HepG2 (cell line): ENCODE results near the gene CHN2.

ENCODE experiments used
- CEBPG ChIP-seq: IDR thresholded peaks from 2 replicates; pipeline ENCODE4 v1.6.1; 2016
- EP300 ChIP-seq, 3 experiments: sonication (generic) in 1 of 3; formaldehyde crosslinking in 1 of 3; IDR thresholded peaks; 2 replicates each; pipeline versions ENCODE4 v1.5.1 to v1.6.1; 2011 to 2020; ENCODE audit warnings: low read depth in 2 of 3, low read length in 2 of 3, borderline replicate concordance in 1 of 3, improper control_type of control experiment in 1 of 3, mild to moderate bottlenecking in 1 of 3, missing genetic modification reagents in 1 of 3, moderate library complexity in 1 of 3
- PHB2 ChIP-seq: fragments of 450-650 bp; IDR thresholded peaks from 2 replicates; pipeline ENCODE4 v1.6.1; 2018; ENCODE audit not compliant: partially characterized antibody
- POLR2AphosphoS5 ChIP-seq: IDR thresholded peaks from 2 replicates; pipeline ENCODE4 v1.6.1; 2012; ENCODE audit warnings: low read depth, low read length
- YY1 ChIP-seq: IDR thresholded peaks from 2 replicates; pipeline ENCODE4 v1.6.1; 2011; ENCODE audit warnings: low read length, low read depth, moderate library complexity, mild to moderate bottlenecking; ENCODE audit not compliant: insufficient read depth, insufficient replicate concordance
- ZFP36L2 ChIP-seq: sonication (generic); formaldehyde crosslinking; IDR thresholded peaks from 2 replicates; pipeline ENCODE4 v1.4.0; 2020; ENCODE audit warnings: missing genetic modification reagents
- ZNF121 ChIP-seq: sonication (generic); formaldehyde crosslinking; IDR thresholded peaks from 2 replicates; pipeline ENCODE4 v1.5.0; 2020; ENCODE audit warnings: mild to moderate bottlenecking, missing genetic modification reagents
- TF ChIP-seq, protein P1 (sequence below), 2 experiments: sonication (generic) in 1 of 2; formaldehyde crosslinking in 1 of 2; IDR thresholded peaks; 2 replicates each; pipeline versions ENCODE4 v1.4.0 to v1.6.1; 2016 to 2020; ENCODE audit warnings: borderline replicate concordance in 1 of 2, low read depth in 1 of 2, mild to moderate bottlenecking in 1 of 2, missing genetic modification reagents in 1 of 2
- TF ChIP-seq, protein P2 (sequence below): sonication (generic); formaldehyde crosslinking; IDR thresholded peaks from 2 replicates; pipeline ENCODE4 v1.5.1; 2020; ENCODE audit warnings: mild to moderate bottlenecking, missing genetic modification reagents, borderline replicate concordance
- TF ChIP-seq, protein P3 (sequence below), 2 experiments: IDR thresholded peaks; 2 replicates each; pipeline ENCODE4 v1.6.1; 2011 to 2012; ENCODE audit warnings: low read length in 2 of 2, borderline replicate concordance in 1 of 2, low read depth in 1 of 2, mild to moderate bottlenecking in 1 of 2, moderate library complexity in 1 of 2

DNA sequence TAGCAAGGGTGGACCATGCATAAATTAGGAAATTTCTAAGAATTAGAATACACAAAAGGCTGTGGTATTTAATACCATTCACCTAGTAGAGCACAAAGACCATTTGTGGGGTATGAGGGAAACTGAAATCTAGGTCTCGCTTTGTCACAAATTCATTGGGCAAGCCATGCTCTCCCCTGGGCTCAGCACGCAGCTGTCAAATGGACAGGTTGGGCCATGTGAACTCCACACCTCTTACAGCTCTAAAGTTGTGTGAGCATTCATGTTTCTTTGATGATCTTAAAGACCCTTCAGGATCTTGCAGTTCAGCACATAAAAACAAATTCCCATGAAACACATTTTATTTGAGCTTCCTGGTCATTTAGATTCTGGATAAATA, 121.3 kb downstream of the CHN2 start:
- TF ChIP-seq ZNF121 (CRISPR knock-in tag) (no peak), EP300 (IDR thresholded peaks at IDR 0.05; ENCODE audit: low read depth in 2 of 2, low read length in 2 of 2) (no peak), EP300 (CRISPR knock-in tag; IDR thresholded peaks at IDR 0.05; ENCODE audit: borderline replicate concordance) (no peak), PHB2 (no peak), CEBPG (CRISPR knock-in tag) (no peak), YY1 (no peak), ZFP36L2 (CRISPR knock-in tag) (no peak), POLR2AphosphoS5 (no peak)
- TF ChIP-seq, protein P1, sequence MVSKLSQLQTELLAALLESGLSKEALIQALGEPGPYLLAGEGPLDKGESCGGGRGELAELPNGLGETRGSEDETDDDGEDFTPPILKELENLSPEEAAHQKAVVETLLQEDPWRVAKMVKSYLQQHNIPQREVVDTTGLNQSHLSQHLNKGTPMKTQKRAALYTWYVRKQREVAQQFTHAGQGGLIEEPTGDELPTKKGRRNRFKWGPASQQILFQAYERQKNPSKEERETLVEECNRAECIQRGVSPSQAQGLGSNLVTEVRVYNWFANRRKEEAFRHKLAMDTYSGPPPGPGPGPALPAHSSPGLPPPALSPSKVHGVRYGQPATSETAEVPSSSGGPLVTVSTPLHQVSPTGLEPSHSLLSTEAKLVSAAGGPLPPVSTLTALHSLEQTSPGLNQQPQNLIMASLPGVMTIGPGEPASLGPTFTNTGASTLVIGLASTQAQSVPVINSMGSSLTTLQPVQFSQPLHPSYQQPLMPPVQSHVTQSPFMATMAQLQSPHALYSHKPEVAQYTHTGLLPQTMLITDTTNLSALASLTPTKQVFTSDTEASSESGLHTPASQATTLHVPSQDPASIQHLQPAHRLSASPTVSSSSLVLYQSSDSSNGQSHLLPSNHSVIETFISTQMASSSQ (IDR thresholded peaks at IDR 0.05; ENCODE audit: low read depth) = no peak
- TF ChIP-seq, protein P1 (CRISPR knock-in tag; IDR thresholded peaks at IDR 0.05; ENCODE audit: borderline replicate concordance) = no peak
- TF ChIP-seq, protein P2, sequence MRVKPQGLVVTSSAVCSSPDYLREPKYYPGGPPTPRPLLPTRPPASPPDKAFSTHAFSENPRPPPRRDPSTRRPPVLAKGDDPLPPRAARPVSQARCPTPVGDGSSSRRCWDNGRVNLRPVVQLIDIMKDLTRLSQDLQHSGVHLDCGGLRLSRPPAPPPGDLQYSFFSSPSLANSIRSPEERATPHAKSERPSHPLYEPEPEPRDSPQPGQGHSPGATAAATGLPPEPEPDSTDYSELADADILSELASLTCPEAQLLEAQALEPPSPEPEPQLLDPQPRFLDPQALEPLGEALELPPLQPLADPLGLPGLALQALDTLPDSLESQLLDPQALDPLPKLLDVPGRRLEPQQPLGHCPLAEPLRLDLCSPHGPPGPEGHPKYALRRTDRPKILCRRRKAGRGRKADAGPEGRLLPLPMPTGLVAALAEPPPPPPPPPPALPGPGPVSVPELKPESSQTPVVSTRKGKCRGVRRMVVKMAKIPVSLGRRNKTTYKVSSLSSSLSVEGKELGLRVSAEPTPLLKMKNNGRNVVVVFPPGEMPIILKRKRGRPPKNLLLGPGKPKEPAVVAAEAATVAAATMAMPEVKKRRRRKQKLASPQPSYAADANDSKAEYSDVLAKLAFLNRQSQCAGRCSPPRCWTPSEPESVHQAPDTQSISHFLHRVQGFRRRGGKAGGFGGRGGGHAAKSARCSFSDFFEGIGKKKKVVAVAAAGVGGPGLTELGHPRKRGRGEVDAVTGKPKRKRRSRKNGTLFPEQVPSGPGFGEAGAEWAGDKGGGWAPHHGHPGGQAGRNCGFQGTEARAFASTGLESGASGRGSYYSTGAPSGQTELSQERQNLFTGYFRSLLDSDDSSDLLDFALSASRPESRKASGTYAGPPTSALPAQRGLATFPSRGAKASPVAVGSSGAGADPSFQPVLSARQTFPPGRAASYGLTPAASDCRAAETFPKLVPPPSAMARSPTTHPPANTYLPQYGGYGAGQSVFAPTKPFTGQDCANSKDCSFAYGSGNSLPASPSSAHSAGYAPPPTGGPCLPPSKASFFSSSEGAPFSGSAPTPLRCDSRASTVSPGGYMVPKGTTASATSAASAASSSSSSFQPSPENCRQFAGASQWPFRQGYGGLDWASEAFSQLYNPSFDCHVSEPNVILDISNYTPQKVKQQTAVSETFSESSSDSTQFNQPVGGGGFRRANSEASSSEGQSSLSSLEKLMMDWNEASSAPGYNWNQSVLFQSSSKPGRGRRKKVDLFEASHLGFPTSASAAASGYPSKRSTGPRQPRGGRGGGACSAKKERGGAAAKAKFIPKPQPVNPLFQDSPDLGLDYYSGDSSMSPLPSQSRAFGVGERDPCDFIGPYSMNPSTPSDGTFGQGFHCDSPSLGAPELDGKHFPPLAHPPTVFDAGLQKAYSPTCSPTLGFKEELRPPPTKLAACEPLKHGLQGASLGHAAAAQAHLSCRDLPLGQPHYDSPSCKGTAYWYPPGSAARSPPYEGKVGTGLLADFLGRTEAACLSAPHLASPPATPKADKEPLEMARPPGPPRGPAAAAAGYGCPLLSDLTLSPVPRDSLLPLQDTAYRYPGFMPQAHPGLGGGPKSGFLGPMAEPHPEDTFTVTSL = no peak
- TF ChIP-seq, protein P3, sequence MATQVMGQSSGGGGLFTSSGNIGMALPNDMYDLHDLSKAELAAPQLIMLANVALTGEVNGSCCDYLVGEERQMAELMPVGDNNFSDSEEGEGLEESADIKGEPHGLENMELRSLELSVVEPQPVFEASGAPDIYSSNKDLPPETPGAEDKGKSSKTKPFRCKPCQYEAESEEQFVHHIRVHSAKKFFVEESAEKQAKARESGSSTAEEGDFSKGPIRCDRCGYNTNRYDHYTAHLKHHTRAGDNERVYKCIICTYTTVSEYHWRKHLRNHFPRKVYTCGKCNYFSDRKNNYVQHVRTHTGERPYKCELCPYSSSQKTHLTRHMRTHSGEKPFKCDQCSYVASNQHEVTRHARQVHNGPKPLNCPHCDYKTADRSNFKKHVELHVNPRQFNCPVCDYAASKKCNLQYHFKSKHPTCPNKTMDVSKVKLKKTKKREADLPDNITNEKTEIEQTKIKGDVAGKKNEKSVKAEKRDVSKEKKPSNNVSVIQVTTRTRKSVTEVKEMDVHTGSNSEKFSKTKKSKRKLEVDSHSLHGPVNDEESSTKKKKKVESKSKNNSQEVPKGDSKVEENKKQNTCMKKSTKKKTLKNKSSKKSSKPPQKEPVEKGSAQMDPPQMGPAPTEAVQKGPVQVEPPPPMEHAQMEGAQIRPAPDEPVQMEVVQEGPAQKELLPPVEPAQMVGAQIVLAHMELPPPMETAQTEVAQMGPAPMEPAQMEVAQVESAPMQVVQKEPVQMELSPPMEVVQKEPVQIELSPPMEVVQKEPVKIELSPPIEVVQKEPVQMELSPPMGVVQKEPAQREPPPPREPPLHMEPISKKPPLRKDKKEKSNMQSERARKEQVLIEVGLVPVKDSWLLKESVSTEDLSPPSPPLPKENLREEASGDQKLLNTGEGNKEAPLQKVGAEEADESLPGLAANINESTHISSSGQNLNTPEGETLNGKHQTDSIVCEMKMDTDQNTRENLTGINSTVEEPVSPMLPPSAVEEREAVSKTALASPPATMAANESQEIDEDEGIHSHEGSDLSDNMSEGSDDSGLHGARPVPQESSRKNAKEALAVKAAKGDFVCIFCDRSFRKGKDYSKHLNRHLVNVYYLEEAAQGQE (IDR thresholded peaks at IDR 0.05; ENCODE audit: borderline replicate concordance in 1 of 2, low read depth in 1 of 2, low read length in 2 of 2) = no peak
